Inferior parietal cortex (tissue), 1 donor: ENCODE results near the gene LRP1.

Experiments used
- DNase-seq: peaks from one replicate; pipeline ENCODE4 v3.0.0-alpha.2; 2016; ENCODE audit errors: extremely low spot score

Gene LRP1

GRCh38 chr12:57094208-57095160 lies 33.8 kb upstream of the LRP1 start:
- no peak for DNase-seq

- no peak for DNase-seq
Observed at GRCh38 chr12:57095440-57095839, 32.8 kb upstream of the LRP1 start.

GRCh38 chr12:57096099-57096572 lies 32.1 kb upstream of the LRP1 start:
- no peak for DNase-seq

- DNase-seq: no peak
Observed at GRCh38 chr12:57096748-57097553, 31.3 kb upstream of the LRP1 start.

- DNase-seq: no peak
Observed at GRCh38 chr12:57097554-57097835, 30.8 kb upstream of the LRP1 start.

- no peak for DNase-seq
Observed at GRCh38 chr12:57098546-57098945, 29.7 kb upstream of the LRP1 start.

GRCh38 chr12:57099047-57099714 lies 29.1 kb upstream of the LRP1 start:
- no peak for DNase-seq

- no peak for DNase-seq
Observed at GRCh38 chr12:57099766-57100165, 28.5 kb upstream of the LRP1 start.

GRCh38 chr12:57101892-57102695 lies 26.2 kb upstream of the LRP1 start:
- DNase-seq: no peak

- DNase-seq: no peak
Observed at GRCh38 chr12:57103856-57104255, 24.4 kb upstream of the LRP1 start.

- no peak for DNase-seq
Observed at GRCh38 chr12:57104292-57104910, 23.9 kb upstream of the LRP1 start.

- no peak for DNase-seq
Observed at GRCh38 chr12:57105011-57105753, 23.1 kb upstream of the LRP1 start.

- DNase-seq: no peak
Observed at GRCh38 chr12:57106021-57106708, 22.1 kb upstream of the LRP1 start.

GRCh38 chr12:57107456-57108155 lies 20.7 kb upstream of the LRP1 start:
- DNase-seq: no peak

GRCh38 chr12:57109207-57110103 lies 18.8 kb upstream of the LRP1 start:
- no peak for DNase-seq

- DNase-seq: no peak
Observed at GRCh38 chr12:57110104-57111030, 17.9 kb upstream of the LRP1 start.
